ENCODE results near the gene ANKRD33. TPM values are rescaled to one million over a fixed set of nuclear protein-coding genes. Genes with fewer than 3 reads are reported as not detected.

ANKRD33 gene
- polyA plus RNA-seq, 4 donors: 0.04 TPM; not detected in 3

GRCh38 chr12:51851413-51852124 lies 36.3 kb upstream of the ANKRD33 start:
- Histone ChIP-seq H3K27me3 (ENCODE audit: control insufficient read depth in 3 of 3, insufficient read depth in 3 of 3, low read length in 3 of 3) (peaks cover 0 to 60% (median 2%) of the 10 kb centered on the region in 3 donors), H3K4me1 (ENCODE audit: control insufficient read depth in 3 of 3, insufficient read depth in 2 of 3, low read depth in 1 of 3, low read length in 2 of 3) (peaks cover 0 to 21% (median 4%) of the 10 kb centered on the region in 3 donors), H3K4me3 (ENCODE audit: low read depth in 1 of 3, low read length in 3 of 3) (no peak overlapping the region), H3K9me3 (ENCODE audit: control insufficient read depth in 2 of 2, insufficient read depth in 1 of 2, low read depth in 1 of 2, low read length in 1 of 2) (no peaks in the 10 kb centered on the region), H3K27ac (ENCODE audit: low read depth in 1 of 3, low read length in 2 of 3) (no peak overlapping the region), H3K36me3 (ENCODE audit: control insufficient read depth in 3 of 3, insufficient read depth in 2 of 3, low read depth in 1 of 3, low read length in 3 of 3) (no peaks in the 10 kb centered on the region)
- DNase-seq: no peak
- 46 to 53% (median 52%) methylated on average over 7 to 8 of the region's 8 CpGs for WGBS, 3 donors
- no peak for FAIRE-seq

GRCh38 chr12:51852404-51853137 lies 35.3 kb upstream of the ANKRD33 start:
- Histone ChIP-seq H3K4me1 (ENCODE audit: control insufficient read depth in 3 of 3, insufficient read depth in 2 of 3, low read depth in 1 of 3, low read length in 2 of 3) (peaks cover 0 to 15% (median 3%) of the 10 kb centered on the region in 3 donors), H3K4me3 (ENCODE audit: low read depth in 1 of 3, low read length in 3 of 3) (no peak overlapping the region), H3K36me3 (ENCODE audit: control insufficient read depth in 3 of 3, insufficient read depth in 2 of 3, low read depth in 1 of 3, low read length in 3 of 3) (no peaks in the 10 kb centered on the region), H3K27me3 (ENCODE audit: control insufficient read depth in 3 of 3, insufficient read depth in 3 of 3, low read length in 3 of 3) (peaks cover 0 to 57% (median 2%) of the 10 kb centered on the region in 3 donors), H3K27ac (ENCODE audit: low read depth in 1 of 3, low read length in 2 of 3) (no peak overlapping the region), H3K9me3 (ENCODE audit: control insufficient read depth in 2 of 2, insufficient read depth in 1 of 2, low read depth in 1 of 2, low read length in 1 of 2) (no peaks in the 10 kb centered on the region)
- FAIRE-seq (no peak), DNase-seq (no peak)
- 76 to 85% (median 79%) methylated on average over 5 of the region's 5 CpGs for WGBS, 3 donors

GRCh38 chr12:51855586-51856428 lies 32.1 kb upstream of the ANKRD33 start:
- Histone ChIP-seq H3K9me3 (ENCODE audit: control insufficient read depth in 2 of 2, insufficient read depth in 1 of 2, low read depth in 1 of 2, low read length in 1 of 2) (no peaks in the 10 kb centered on the region), H3K27me3 (ENCODE audit: control insufficient read depth in 3 of 3, insufficient read depth in 3 of 3, low read length in 3 of 3) (peaks cover 0 to 32% (median 0%) of the 10 kb centered on the region in 3 donors), H3K36me3 (ENCODE audit: control insufficient read depth in 3 of 3, insufficient read depth in 2 of 3, low read depth in 1 of 3, low read length in 3 of 3) (no peaks in the 10 kb centered on the region), H3K4me1 (ENCODE audit: control insufficient read depth in 3 of 3, insufficient read depth in 2 of 3, low read depth in 1 of 3, low read length in 2 of 3) (peaks cover 0 to 11% (median 0%) of the 10 kb centered on the region in 3 donors), H3K4me3 (ENCODE audit: low read depth in 1 of 3, low read length in 3 of 3) (peak overlapping the region in 1 of 3 donors; percentile 14), H3K27ac (ENCODE audit: low read depth in 1 of 3, low read length in 2 of 3) (no peak overlapping the region)
- FAIRE-seq (no peak), DNase-seq (peak in 1 of 2 donors; percentile 42)
- WGBS, 3 donors: 13 to 33% (median 19%) methylated on average over 21 of the region's 21 CpGs

GRCh38 chr12:51860986-51861385 lies 26.9 kb upstream of the ANKRD33 start:
- Histone ChIP-seq H3K27me3 (ENCODE audit: control insufficient read depth in 3 of 3, insufficient read depth in 3 of 3, low read length in 3 of 3) (peaks cover 0 to 19% (median 6%) of the 10 kb centered on the region in 3 donors), H3K9me3 (ENCODE audit: control insufficient read depth in 2 of 2, insufficient read depth in 1 of 2, low read depth in 1 of 2, low read length in 1 of 2) (no peaks in the 10 kb centered on the region), H3K36me3 (ENCODE audit: control insufficient read depth in 3 of 3, insufficient read depth in 2 of 3, low read depth in 1 of 3, low read length in 3 of 3) (no peaks in the 10 kb centered on the region), H3K4me1 (ENCODE audit: control insufficient read depth in 3 of 3, insufficient read depth in 2 of 3, low read depth in 1 of 3, low read length in 2 of 3) (peaks cover 0 to 33% (median 3%) of the 10 kb centered on the region in 3 donors), H3K4me3 (ENCODE audit: low read depth in 1 of 3, low read length in 3 of 3) (no peak overlapping the region), H3K27ac (ENCODE audit: low read depth in 1 of 3, low read length in 2 of 3) (no peak overlapping the region)
- WGBS, 3 donors: 79 to 92% (median 88%) methylated on average over 3 of the region's 3 CpGs
- FAIRE-seq: no peak
- DNase-seq: no peak

GRCh38 chr12:51862947-51863346 lies 25.0 kb upstream of the ANKRD33 start:
- Histone ChIP-seq H3K4me1 (ENCODE audit: control insufficient read depth in 3 of 3, insufficient read depth in 2 of 3, low read depth in 1 of 3, low read length in 2 of 3) (peaks cover 0 to 30% (median 3%) of the 10 kb centered on the region in 3 donors), H3K36me3 (ENCODE audit: control insufficient read depth in 3 of 3, insufficient read depth in 2 of 3, low read depth in 1 of 3, low read length in 3 of 3) (no peaks in the 10 kb centered on the region), H3K4me3 (ENCODE audit: low read depth in 1 of 3, low read length in 3 of 3) (no peak overlapping the region), H3K27ac (ENCODE audit: low read depth in 1 of 3, low read length in 2 of 3) (no peak overlapping the region), H3K9me3 (ENCODE audit: control insufficient read depth in 2 of 2, insufficient read depth in 1 of 2, low read depth in 1 of 2, low read length in 1 of 2) (no peaks in the 10 kb centered on the region), H3K27me3 (ENCODE audit: control insufficient read depth in 3 of 3, insufficient read depth in 3 of 3, low read length in 3 of 3) (peaks cover 0 to 8% (median 6%) of the 10 kb centered on the region in 3 donors)
- DNase-seq (no peak), FAIRE-seq (no peak)
- WGBS, 3 donors: 65 to 82% (median 77%) methylated on average over 4 of the region's 4 CpGs

GRCh38 chr12:51863363-51863932 lies 24.5 kb upstream of the ANKRD33 start:
- Histone ChIP-seq H3K36me3 (ENCODE audit: control insufficient read depth in 3 of 3, insufficient read depth in 2 of 3, low read depth in 1 of 3, low read length in 3 of 3) (no peaks in the 10 kb centered on the region), H3K9me3 (ENCODE audit: control insufficient read depth in 2 of 2, insufficient read depth in 1 of 2, low read depth in 1 of 2, low read length in 1 of 2) (no peaks in the 10 kb centered on the region), H3K4me1 (ENCODE audit: control insufficient read depth in 3 of 3, insufficient read depth in 2 of 3, low read depth in 1 of 3, low read length in 2 of 3) (peaks cover under 1 to 32% (median 3%) of the 10 kb centered on the region in 3 donors), H3K27me3 (ENCODE audit: control insufficient read depth in 3 of 3, insufficient read depth in 3 of 3, low read length in 3 of 3) (peaks cover 0 to 12% (median 9%) of the 10 kb centered on the region in 3 donors), H3K4me3 (ENCODE audit: low read depth in 1 of 3, low read length in 3 of 3) (no peak overlapping the region), H3K27ac (ENCODE audit: low read depth in 1 of 3, low read length in 2 of 3) (no peak overlapping the region)
- WGBS, 3 donors: 7 to 28% (median 11%) methylated on average over 17 of the region's 17 CpGs
- FAIRE-seq (no peak), DNase-seq (no peak)

- 12 to 20% (median 18%) methylated on average over 45 to 53 of the region's 53 CpGs for WGBS, 3 donors
- Histone ChIP-seq H3K36me3 (ENCODE audit: control insufficient read depth in 3 of 3, insufficient read depth in 2 of 3, low read depth in 1 of 3, low read length in 3 of 3) (no peaks in the 10 kb centered on the region), H3K4me3 (ENCODE audit: low read depth in 1 of 3, low read length in 3 of 3) (peak overlapping the region in 1 of 3 donors; percentile 33), H3K27me3 (ENCODE audit: control insufficient read depth in 3 of 3, insufficient read depth in 3 of 3, low read length in 3 of 3) (peaks cover 0 to 19% (median 12%) of the 10 kb centered on the region in 3 donors), H3K9me3 (ENCODE audit: control insufficient read depth in 2 of 2, insufficient read depth in 1 of 2, low read depth in 1 of 2, low read length in 1 of 2) (no peaks in the 10 kb centered on the region), H3K27ac (ENCODE audit: low read depth in 1 of 3, low read length in 2 of 3) (no peak overlapping the region), H3K4me1 (ENCODE audit: control insufficient read depth in 3 of 3, insufficient read depth in 2 of 3, low read depth in 1 of 3, low read length in 2 of 3) (peaks cover 2 to 39% (median 3%) of the 10 kb centered on the region in 3 donors)
- DNase-seq (peak; percentile 47 to 84), FAIRE-seq (no peak)
Observed at GRCh38 chr12:51863933-51864832, 23.7 kb upstream of the ANKRD33 start.

Data from small intestine (tissue), 7 donors.